ENCODE data around the gene PAK3. TPM values are rescaled to one million over a fixed set of nuclear protein-coding genes. Genes with fewer than 3 reads are reported as not detected.

The PAK3 gene
- total RNA-seq, 1 donor from 2014 or later = not detected

DNA sequence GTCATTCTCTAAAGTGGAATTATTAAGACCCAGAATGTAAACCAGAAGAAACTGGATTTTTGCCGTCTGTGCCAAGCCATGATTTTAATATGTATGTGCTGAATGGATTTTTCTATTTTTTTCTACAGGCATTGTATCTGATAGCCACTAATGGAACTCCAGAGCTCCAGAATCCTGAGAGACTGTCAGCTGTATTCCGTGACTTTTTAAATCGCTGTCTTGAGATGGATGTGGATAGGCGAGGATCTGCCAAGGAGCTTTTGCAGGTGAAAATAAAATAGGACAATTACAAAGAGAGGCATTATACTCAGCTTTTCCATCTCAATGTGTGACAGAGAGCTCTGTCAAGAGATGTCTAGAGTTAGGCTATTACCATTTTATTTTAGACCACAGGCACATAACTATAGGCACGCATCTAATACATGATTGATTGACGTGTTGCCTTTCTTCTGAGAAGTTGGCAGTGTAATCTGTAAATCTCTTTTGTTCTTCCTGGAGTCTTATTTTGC is 120.4 kb downstream of the PAK3 start:
- ChIA-PET POLR2A (no interaction called here), CTCF (no interaction called here)
- TF ChIP-seq, protein P1, sequence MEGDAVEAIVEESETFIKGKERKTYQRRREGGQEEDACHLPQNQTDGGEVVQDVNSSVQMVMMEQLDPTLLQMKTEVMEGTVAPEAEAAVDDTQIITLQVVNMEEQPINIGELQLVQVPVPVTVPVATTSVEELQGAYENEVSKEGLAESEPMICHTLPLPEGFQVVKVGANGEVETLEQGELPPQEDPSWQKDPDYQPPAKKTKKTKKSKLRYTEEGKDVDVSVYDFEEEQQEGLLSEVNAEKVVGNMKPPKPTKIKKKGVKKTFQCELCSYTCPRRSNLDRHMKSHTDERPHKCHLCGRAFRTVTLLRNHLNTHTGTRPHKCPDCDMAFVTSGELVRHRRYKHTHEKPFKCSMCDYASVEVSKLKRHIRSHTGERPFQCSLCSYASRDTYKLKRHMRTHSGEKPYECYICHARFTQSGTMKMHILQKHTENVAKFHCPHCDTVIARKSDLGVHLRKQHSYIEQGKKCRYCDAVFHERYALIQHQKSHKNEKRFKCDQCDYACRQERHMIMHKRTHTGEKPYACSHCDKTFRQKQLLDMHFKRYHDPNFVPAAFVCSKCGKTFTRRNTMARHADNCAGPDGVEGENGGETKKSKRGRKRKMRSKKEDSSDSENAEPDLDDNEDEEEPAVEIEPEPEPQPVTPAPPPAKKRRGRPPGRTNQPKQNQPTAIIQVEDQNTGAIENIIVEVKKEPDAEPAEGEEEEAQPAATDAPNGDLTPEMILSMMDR (IDR thresholded peaks at IDR 0.05) = no peak
- intact Hi-C loops (cut with micrococcal nuclease) = no loop called here
- H3K36me3 Mint-ChIP-seq (ENCODE audit: low read depth) = no peaks in the 10 kb centered on the region
- H3K27ac Mint-ChIP-seq = no peak overlapping the region
- H3K9me3 Mint-ChIP-seq = no peaks in the 10 kb centered on the region
- ATAC-seq (ENCODE audit: low read depth) (no peak), DNase-seq (no peak)
- no peaks in the 10 kb centered on the region for H3K27me3 Mint-ChIP-seq
- H3K4me3 Mint-ChIP-seq = no peak overlapping the region
- no peaks in the 10 kb centered on the region for H3K4me1 Mint-ChIP-seq

DNA sequence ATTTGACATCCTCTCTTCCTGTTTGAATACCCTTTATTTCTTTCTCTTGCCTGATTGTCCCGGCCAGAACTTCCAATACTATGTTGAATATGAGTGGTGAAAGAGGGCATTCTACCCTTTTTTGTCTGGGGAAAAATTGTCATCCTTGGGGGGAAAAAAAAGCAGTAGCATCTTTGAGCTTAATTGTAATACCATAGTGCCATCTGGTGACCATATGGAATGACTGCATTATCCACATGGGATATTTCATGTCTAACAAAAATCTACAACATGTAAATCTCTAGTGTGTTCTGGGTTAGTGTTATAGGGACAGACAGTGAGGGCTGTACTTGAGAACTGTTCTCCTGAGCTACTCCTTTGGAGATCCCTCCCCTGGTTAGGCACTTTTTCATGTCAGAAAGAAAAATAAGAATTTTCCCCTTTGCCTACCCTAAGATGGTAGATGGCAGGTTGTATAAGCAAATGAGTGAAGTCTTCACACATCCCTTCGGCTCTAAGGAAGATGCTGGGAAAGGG is 148.3 kb downstream of the PAK3 start:
- ATAC-seq (ENCODE audit: low read depth) = no peak
- POLR2A ChIA-PET = no interaction called here
- peaks cover 1% of the 10 kb centered on the region for H3K27me3 Mint-ChIP-seq
- CTCF ChIA-PET = interaction anchor here (1.1 kb wide), 1 partner anchor 146 kb away, joined by 4 read pairs; no protein-coding TSS in a partner anchor
- no peaks in the 10 kb centered on the region for H3K36me3 Mint-ChIP-seq (ENCODE audit: low read depth)
- H3K4me3 Mint-ChIP-seq = no peak overlapping the region
- H3K4me1 Mint-ChIP-seq = no peaks in the 10 kb centered on the region
- no peak for DNase-seq
- no peaks in the 10 kb centered on the region for H3K9me3 Mint-ChIP-seq
- TF ChIP-seq, protein P1 (IDR thresholded peaks at IDR 0.05) = no peak
- intact Hi-C loops (cut with micrococcal nuclease) = loop anchor here (1.0 to 10.0 kb wide), 3 partner anchors 252 to 1099 kb away; no protein-coding TSS in a partner anchor
- H3K27ac Mint-ChIP-seq = no peak overlapping the region

- Mint-ChIP-seq H3K27ac (no peak overlapping the region), H3K9me3 (no peaks in the 10 kb centered on the region), H3K4me3 (no peak overlapping the region), H3K27me3 (no peaks in the 10 kb centered on the region), H3K4me1 (no peaks in the 10 kb centered on the region), H3K36me3 (ENCODE audit: low read depth) (no peaks in the 10 kb centered on the region)
- ChIA-PET CTCF (no interaction called here), POLR2A (no interaction called here)
- ATAC-seq (ENCODE audit: low read depth) (no peak), DNase-seq (no peak)
- intact Hi-C loops (cut with micrococcal nuclease) = no loop called here
- TF ChIP-seq, protein P1 (IDR thresholded peaks at IDR 0.05) = no peak
Measured at GRCh38 chrX:111254896-111255693, 159.1 kb downstream of the PAK3 start.

GRCh38 chrX:111257733-111258132 is 161.7 kb downstream of the PAK3 start:
- ChIA-PET POLR2A (no interaction called here), CTCF (no interaction called here)
- no peaks in the 10 kb centered on the region for H3K36me3 Mint-ChIP-seq (ENCODE audit: low read depth)
- H3K4me3 Mint-ChIP-seq = no peak overlapping the region
- no peaks in the 10 kb centered on the region for H3K27me3 Mint-ChIP-seq
- no peak for ATAC-seq (ENCODE audit: low read depth)
- no peaks in the 10 kb centered on the region for H3K9me3 Mint-ChIP-seq
- TF ChIP-seq, protein P1 (IDR thresholded peaks at IDR 0.05) = no peak
- no peak overlapping the region for H3K27ac Mint-ChIP-seq
- intact Hi-C loops (cut with micrococcal nuclease) = no loop called here
- DNase-seq = no peak
- no peaks in the 10 kb centered on the region for H3K4me1 Mint-ChIP-seq

- no peaks in the 10 kb centered on the region for H3K4me1 Mint-ChIP-seq
- H3K4me3 Mint-ChIP-seq = no peak overlapping the region
- TF ChIP-seq, protein P1 (IDR thresholded peaks at IDR 0.05) = no peak
- ATAC-seq (ENCODE audit: low read depth) = no peak
- CTCF ChIA-PET = no interaction called here
- H3K27me3 Mint-ChIP-seq = no peaks in the 10 kb centered on the region
- no peak overlapping the region for H3K27ac Mint-ChIP-seq
- no peaks in the 10 kb centered on the region for H3K9me3 Mint-ChIP-seq
- no peak for DNase-seq
- POLR2A ChIA-PET = no interaction called here
- intact Hi-C loops (cut with micrococcal nuclease) = no loop called here
- H3K36me3 Mint-ChIP-seq (ENCODE audit: low read depth) = no peaks in the 10 kb centered on the region
Measured at GRCh38 chrX:111259559-111259958, 163.6 kb downstream of the PAK3 start.
